Kidney (tissue), 14 donors: ENCODE measurements around the gene GTSF1L. TPM values are rescaled to one million over a fixed set of nuclear protein-coding genes. Genes with fewer than 3 reads are reported as not detected.

ENCODE experiments used
- DNase-seq, 5 donors: peaks; one replicate each; pipeline ENCODE4 v3.0.0-alpha.2; 2013 to 2020
- FAIRE-seq: peaks from 2 replicates; lab custom pipeline; 2012; peaks lifted over from hg19 to GRCh38; lab: Jason Lieb, UNC
- H3K27ac ChIP-seq, 2 donors: one replicate each; pipeline ENCODE4 v1.7.0; 2013; ENCODE audit warnings: low read depth in 2 of 2, low read length in 2 of 2, inconsistent platforms in 1 of 2
- H3K27me3 ChIP-seq: one replicate; pipeline ENCODE4 v1.7.1; 2013; ENCODE audit warnings: low read length, inconsistent platforms; ENCODE audit not compliant: control insufficient read depth, insufficient read depth
- H3K36me3 ChIP-seq, 3 donors: one replicate each; pipeline versions ENCODE4 v1.7.0 to v1.7.1; 2013; ENCODE audit warnings: low read length in 3 of 3, control low read depth in 1 of 3, inconsistent platforms in 1 of 3; ENCODE audit not compliant: insufficient read depth in 3 of 3, control insufficient read depth in 2 of 3
- H3K4me1 ChIP-seq, 3 donors: one replicate each; pipeline versions ENCODE4 v1.7.0 to v1.7.1; 2013; ENCODE audit warnings: low read length in 3 of 3, inconsistent platforms in 1 of 3, low read depth in 1 of 3; ENCODE audit not compliant: control insufficient read depth in 2 of 3, insufficient read depth in 2 of 3
- H3K4me3 ChIP-seq, 3 donors: one replicate each; pipeline versions ENCODE4 v1.7.0 to v1.8.1; 2013; ENCODE audit warnings: low read length in 3 of 3, control low read depth in 1 of 3, inconsistent platforms in 1 of 3
- H3K9ac ChIP-seq, 3 donors: one replicate each; pipeline versions ENCODE4 v1.7.0 to v1.7.1; 2013; ENCODE audit warnings: low read length in 3 of 3, control low read depth in 1 of 3, inconsistent platforms in 1 of 3
- H3K9me3 ChIP-seq, 3 donors: one replicate each; pipeline versions ENCODE4 v1.7.0 to v1.7.1; 2013; ENCODE audit warnings: low read length in 3 of 3, control low read depth in 1 of 3, inconsistent platforms in 1 of 3; ENCODE audit not compliant: control insufficient read depth in 2 of 3, insufficient read depth in 1 of 3
- intact Hi-C: fragments of 100-400 bp; cut with DNase I; formaldehyde crosslinking; loops from one replicate; pipeline ENCODE4 v1.11.1; 2022
- polyA plus RNA-seq: library from polyadenylated mRNA; stranded (reverse); fragments of 350-450 nt; fragmentation: Illumina TruSeq; extraction: RNeasy Lipid Tissue Mini Kit (QIAGEN cat#74804); gene quantifications from one replicate; pipeline ENCODE4 v1.2.3, GENCODE V29; 2014; ENCODE audit warnings: low read depth, low replicate concordance; ENCODE audit not compliant: insufficient read depth
- total RNA-seq: library from RNA; stranded (reverse); fragmentation: NEBNext Ultra II Directional; extraction: Animal tissue kit (Norgen Biotek cat#: 25700); gene quantifications from one replicate; pipeline ENCODE4 v1.2.1, GENCODE V29; 2021
- TF ChIP-seq, protein P1 (sequence below): IDR thresholded peaks from 3 replicates; pipeline ENCODE4 v1.5.1; 2012; ENCODE audit warnings: mild to moderate bottlenecking, moderate library complexity, borderline replicate concordance; ENCODE audit not compliant: insufficient read depth; ENCODE audit errors: extremely low read depth
- donor health status: control.
- donor health status: control.
- donor health status: control.
- donor health status: control.
- donor health status: control.
- donor health status: DM: yes; HTN: yes; CAD: no.
- donor health status: Normal renal cell carcinoma (clear cell type).

Gene GTSF1L
- total and polyA plus RNA-seq, 2 donors from 2014 or later: not detected

DNA sequence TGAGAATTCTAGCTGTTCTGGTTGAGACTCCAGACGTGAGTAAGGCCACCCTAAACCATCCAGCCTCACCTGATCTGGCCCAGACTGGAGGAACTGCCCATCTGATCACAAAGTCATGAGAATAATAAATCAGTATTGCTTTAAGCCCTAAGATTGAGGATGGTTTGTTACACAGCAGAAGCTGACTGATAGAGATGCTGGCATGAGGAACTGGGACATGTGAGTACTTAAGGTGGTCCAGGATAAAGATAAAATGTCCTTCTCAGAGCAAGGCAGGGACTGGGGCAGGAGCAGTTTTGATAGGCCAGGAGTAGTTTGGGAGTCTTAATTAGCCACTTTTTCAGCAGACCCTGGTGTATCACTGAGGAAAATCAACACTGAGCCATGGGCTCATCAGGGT lies 6.8 kb downstream of the GTSF1L start:
- intact Hi-C loops: no loop called here
- no peak for DNase-seq
- Histone ChIP-seq H3K36me3 (no peaks in the 10 kb centered on the region), H3K27me3 (no peaks in the 10 kb centered on the region), H3K27ac (no peak overlapping the region), H3K9me3 (no peaks in the 10 kb centered on the region), H3K9ac (no peak overlapping the region), H3K4me1 (no peaks in the 10 kb centered on the region), H3K4me3 (no peak overlapping the region)
- FAIRE-seq: no peak
- TF ChIP-seq, protein P1, sequence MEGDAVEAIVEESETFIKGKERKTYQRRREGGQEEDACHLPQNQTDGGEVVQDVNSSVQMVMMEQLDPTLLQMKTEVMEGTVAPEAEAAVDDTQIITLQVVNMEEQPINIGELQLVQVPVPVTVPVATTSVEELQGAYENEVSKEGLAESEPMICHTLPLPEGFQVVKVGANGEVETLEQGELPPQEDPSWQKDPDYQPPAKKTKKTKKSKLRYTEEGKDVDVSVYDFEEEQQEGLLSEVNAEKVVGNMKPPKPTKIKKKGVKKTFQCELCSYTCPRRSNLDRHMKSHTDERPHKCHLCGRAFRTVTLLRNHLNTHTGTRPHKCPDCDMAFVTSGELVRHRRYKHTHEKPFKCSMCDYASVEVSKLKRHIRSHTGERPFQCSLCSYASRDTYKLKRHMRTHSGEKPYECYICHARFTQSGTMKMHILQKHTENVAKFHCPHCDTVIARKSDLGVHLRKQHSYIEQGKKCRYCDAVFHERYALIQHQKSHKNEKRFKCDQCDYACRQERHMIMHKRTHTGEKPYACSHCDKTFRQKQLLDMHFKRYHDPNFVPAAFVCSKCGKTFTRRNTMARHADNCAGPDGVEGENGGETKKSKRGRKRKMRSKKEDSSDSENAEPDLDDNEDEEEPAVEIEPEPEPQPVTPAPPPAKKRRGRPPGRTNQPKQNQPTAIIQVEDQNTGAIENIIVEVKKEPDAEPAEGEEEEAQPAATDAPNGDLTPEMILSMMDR: no peak

DNA sequence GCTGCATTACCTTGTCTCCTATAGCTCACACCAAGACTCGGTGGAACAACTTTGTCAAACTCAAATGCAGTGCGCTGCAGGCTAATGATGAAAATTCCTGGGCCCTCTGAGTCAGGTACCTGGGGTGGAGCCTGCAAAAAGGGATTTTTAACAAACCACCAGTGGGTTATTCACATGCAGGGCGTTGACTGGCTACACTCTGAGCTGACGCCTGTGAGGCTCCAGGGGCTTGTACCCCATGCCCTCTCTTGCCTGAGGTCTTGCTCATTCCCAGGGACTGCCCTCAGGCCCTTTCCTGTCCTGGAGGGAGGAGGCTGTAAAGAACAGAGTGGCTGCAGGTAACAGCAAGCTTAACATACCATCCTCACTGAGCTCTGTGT lies 9.2 kb downstream of the GTSF1L start:
- FAIRE-seq: no peak

DNA sequence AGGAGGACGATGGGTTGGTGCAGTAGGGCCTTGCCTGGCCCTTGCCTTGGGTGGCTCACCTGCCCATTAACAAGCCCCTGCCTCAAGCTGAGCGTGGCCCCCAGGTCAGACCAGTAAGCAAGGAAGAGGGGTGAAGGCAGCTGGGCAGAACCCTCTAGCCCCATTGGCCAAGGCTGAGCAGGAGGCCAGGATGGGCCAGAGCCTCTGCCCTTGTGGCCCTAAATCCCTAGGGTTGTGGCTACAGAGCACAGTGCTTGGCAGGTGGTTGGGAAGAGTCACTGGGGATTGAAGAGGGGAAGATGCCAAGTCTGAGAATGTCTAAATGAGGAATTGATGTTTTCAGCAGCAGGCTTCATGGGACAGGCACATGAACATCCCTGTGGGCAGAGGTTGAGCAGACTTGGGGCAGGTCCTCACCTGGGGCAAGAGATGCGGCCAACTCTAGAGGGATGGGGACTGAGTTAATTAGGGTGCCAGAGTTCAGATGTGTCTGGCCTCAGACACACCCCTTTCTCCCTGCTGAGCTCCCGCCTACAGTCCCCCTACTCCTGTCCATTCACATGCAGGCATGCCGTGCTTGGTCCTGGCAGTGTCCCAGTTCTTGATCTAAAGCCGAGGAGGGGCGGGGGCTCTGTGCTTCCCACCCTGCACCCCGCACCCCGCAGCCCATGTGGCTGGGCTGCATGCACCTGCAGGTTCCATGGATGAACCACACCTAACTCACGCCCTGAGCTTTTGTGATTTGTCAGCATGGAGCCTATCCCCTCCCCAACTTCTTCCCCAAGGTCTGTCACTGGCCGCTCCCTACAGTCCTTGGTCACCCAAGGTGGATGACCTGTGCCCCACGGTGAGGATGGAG lies 9.8 kb downstream of the GTSF1L start:
- Histone ChIP-seq H3K36me3 (no peaks in the 10 kb centered on the region), H3K4me3 (no peak overlapping the region), H3K27me3 (no peaks in the 10 kb centered on the region), H3K27ac (no peak overlapping the region), H3K9me3 (no peaks in the 10 kb centered on the region), H3K4me1 (no peaks in the 10 kb centered on the region), H3K9ac (no peak overlapping the region)
- DNase-seq: no peak
- no peak for FAIRE-seq
- intact Hi-C loops: no loop called here
- TF ChIP-seq, protein P1: no peak

More for the DNA sequence above, 9.2 kb downstream of the GTSF1L start:
- TF ChIP-seq, protein P1: no peak
- Histone ChIP-seq H3K9me3 (no peaks in the 10 kb centered on the region), H3K36me3 (no peaks in the 10 kb centered on the region), H3K4me3 (no peak overlapping the region), H3K27me3 (no peaks in the 10 kb centered on the region), H3K9ac (no peak overlapping the region), H3K27ac (no peak overlapping the region), H3K4me1 (no peaks in the 10 kb centered on the region)
- DNase-seq: no peak
- intact Hi-C loops: no loop called here
